Fibroblast of mammary gland (primary cell): ENCODE results near the gene C1QL1.
A peak's percentile ranks its signal among the peaks of the same experiment; 100 is the strongest.

Source experiments
- DNase-seq: peaks from one replicate; pipeline ENCODE4 v3.0.0-alpha.2; 2010; ENCODE audit warnings: low read depth
- H3K4me3 ChIP-seq: 2 replicates; pipeline ENCODE4 v1.5.1; 2011; ENCODE audit warnings: low read depth, mild to moderate bottlenecking, low read length, moderate library complexity; ENCODE audit not compliant: control insufficient read depth
- TF ChIP-seq, protein P1 (sequence below): conservative IDR thresholded peaks from 2 replicates; pipeline ENCODE4 v1.5.1; 2011; ENCODE audit warnings: low read depth, low read length, inconsistent platforms; ENCODE audit not compliant: control insufficient read depth, insufficient read depth

C1QL1 gene

DNA sequence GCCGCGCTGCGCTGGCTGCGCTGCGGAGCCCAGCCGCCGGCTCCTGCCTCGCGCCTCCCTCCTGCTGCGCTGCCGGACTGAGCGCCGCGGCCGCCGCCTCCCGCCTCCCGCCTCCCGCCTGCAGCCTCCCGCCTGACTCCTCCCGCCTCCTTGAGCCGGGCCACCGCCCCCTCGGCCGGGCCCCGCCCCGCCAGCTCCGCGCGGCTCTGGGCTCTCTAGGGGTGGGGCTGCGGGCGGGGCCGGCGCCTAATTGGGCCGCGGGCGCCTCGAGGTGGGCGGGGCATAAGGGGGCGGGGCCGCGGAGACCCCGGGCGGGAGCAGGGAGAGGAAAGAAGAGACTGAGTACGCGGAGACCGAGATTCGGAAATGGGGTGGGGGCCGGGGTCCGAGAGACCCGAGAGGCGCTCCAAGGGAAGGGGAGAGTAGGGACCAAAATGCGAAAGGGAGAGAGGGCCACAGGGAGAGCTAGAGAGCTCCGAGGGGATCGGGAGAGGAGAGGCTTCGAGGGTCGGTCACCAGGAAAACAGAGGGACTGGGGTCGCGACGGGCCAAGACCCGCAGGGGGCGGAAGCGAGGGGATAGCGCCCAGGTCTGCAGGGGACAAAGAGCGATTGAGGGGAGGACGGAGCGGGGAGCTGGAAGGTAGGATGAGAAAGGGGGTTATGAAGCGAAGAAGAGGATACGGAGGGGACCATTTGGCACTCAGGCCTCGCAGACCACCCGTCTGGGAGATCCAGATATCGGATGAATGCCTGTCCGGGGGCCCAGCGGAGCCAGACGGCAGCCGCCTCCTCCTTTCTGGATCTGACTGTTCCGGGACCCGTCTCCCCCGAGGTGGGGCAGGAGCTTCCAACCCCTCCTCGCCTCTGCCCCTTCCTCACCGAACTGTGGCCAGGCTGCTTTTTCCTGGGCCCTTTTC, at the start of gene C1QL1:
Gene C1QL1, minus strand, starts transcription at position 79 of the 919 bp plus-strand sequence. CDS start 255 bp downstream, outside the sequence.
- peak; percentile 74 for DNase-seq
- H3K4me3 ChIP-seq: peak within 1 kb of the TSS; percentile 47
- TF ChIP-seq, protein P1, sequence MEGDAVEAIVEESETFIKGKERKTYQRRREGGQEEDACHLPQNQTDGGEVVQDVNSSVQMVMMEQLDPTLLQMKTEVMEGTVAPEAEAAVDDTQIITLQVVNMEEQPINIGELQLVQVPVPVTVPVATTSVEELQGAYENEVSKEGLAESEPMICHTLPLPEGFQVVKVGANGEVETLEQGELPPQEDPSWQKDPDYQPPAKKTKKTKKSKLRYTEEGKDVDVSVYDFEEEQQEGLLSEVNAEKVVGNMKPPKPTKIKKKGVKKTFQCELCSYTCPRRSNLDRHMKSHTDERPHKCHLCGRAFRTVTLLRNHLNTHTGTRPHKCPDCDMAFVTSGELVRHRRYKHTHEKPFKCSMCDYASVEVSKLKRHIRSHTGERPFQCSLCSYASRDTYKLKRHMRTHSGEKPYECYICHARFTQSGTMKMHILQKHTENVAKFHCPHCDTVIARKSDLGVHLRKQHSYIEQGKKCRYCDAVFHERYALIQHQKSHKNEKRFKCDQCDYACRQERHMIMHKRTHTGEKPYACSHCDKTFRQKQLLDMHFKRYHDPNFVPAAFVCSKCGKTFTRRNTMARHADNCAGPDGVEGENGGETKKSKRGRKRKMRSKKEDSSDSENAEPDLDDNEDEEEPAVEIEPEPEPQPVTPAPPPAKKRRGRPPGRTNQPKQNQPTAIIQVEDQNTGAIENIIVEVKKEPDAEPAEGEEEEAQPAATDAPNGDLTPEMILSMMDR: no peak

GRCh38 chr17:45016823-45017222, 48.7 kb upstream of the C1QL1 start:
- TF ChIP-seq, protein P1: peak; percentile 27
- no peak overlapping the region for H3K4me3 ChIP-seq
- peak; percentile 37 for DNase-seq

DNA sequence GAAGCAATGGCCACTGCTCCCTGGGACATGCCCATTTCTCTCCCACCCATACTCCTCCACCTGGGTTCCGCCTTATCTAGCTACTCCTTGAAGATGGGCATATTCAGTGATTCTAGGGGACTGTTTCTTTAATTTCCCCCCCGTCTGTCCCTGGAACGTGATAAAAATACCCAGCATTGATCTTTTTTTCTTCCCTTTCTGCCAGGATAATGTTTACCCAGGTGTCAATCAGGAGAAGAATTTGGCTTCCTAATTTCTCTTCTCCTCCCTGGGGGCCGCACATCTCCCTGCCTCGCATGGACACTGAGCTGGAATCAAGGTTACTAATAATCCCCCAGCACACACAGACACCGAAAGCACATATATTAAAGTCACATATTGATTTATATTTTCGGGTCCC, 48.1 kb upstream of the C1QL1 start:
- DNase-seq: no peak
- no peak overlapping the region for H3K4me3 ChIP-seq
- TF ChIP-seq, protein P1: no peak

DNA sequence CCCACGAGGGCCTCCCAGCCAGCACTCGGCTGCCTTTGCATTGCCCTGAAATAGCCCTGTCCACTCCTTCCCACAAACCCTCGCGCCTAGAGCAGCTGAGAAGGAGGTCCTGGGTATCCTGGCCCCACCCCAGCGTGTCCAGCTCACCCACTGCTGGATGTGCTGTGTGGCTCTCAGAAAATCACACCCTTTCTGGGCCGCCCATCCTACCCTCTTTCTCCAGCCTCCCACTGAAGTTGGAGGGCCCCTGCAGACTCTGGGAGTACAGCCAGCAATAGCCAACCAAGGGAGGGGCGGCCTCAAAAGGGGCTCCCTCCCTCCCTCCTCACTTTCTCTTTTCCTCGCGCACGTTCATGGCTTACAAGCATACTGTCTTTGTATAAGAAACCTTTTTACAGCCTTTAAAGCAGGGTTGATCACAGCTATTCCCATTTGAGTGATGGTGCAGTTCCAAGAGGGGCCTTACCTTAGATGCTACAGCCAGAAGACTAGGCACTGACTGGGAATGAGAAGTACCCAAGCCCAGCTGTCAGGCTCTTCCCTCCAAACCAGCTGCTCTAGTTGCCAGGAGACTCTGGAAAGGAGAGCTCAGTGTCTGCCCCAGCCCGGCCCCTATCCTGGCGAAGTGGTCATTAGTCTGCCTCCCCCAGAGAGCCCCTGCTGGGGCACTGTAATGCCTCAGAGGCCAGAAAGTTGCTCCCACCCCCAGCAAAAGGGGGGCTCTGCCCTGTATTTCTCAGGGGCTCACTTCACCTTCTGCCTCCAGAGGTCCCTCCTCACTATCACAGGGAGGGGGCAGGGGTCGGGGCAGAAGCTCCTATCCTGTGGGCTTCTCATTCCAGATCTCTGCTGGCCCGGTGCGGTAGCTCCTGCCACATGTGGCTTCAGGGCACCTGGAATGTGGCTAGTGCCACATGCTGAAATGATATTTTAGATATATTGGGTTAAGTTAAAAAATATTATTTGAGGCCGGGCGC, 45.2 kb upstream of the C1QL1 start:
- no peak overlapping the region for H3K4me3 ChIP-seq
- TF ChIP-seq, protein P1: no peak
- DNase-seq: peak; percentile 35

DNA sequence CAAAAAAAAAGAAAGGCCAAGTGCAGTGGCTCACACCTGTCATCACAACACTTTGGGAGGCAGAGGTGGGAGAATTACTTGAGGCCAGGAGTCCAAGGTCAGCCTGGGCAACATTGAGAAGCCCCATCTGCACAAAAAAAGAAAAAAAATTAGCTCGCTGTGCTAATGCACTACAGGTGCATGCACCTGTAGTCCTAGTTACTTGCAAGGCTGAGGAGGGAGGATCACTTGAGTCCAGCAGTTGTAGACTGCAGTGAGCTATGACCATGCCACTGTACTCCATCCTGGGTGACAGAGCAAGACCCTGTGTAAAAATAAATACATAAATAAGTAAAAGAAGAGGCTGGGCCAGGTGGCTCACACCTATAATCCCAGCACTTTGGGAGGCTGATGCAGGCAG, 43.7 kb upstream of the C1QL1 start:
- TF ChIP-seq, protein P1: no peak
- DNase-seq: no peak
- H3K4me3 ChIP-seq: no peak overlapping the region

- TF ChIP-seq, protein P1: no peak
- H3K4me3 ChIP-seq: no peak overlapping the region
- DNase-seq: no peak
Observed at GRCh38 chr17:45009676-45010467, 41.8 kb upstream of the C1QL1 start.
